Immature natural killer cell (primary cell): ENCODE measurements around the gene CSH1. TPM values are rescaled to one million over a fixed set of nuclear protein-coding genes. Genes with fewer than 3 reads are reported as not detected.

Experiments
- DNase-seq, 3 donors: peaks; one replicate each; pipeline ENCODE4 v3.0.0; 2022; ENCODE audit warnings: mixed read lengths in 1 of 3
- H3K27ac Mint-ChIP-seq, 6 donors: one replicate each; pipeline ENCODE4 v1.8.0; 2020; ENCODE audit warnings: mixed read lengths in 6 of 6, mild to moderate bottlenecking in 5 of 6, inconsistent platforms in 4 of 6, moderate library complexity in 3 of 6
- H3K27me3 Mint-ChIP-seq, 3 donors: one replicate each; pipeline ENCODE4 v1.8.0; 2020 to 2021; ENCODE audit warnings: low read depth in 3 of 3, mild to moderate bottlenecking in 3 of 3, mixed read lengths in 3 of 3, moderate library complexity in 3 of 3, inconsistent platforms in 1 of 3
- H3K36me3 Mint-ChIP-seq, 3 donors: one replicate each; pipeline ENCODE4 v1.8.0; 2020; ENCODE audit warnings: mixed read lengths in 3 of 3, inconsistent platforms in 2 of 3, mild to moderate bottlenecking in 2 of 3
- H3K4me1 Mint-ChIP-seq, 2 donors: one replicate each; pipeline ENCODE4 v1.8.0; 2020; ENCODE audit warnings: inconsistent platforms in 2 of 2, mild to moderate bottlenecking in 2 of 2, mixed read lengths in 2 of 2, moderate library complexity in 1 of 2
- H3K4me3 Mint-ChIP-seq, 5 donors: one replicate each; pipeline ENCODE4 v1.8.0; 2020; ENCODE audit warnings: mild to moderate bottlenecking in 5 of 5, mixed read lengths in 5 of 5, inconsistent platforms in 3 of 5, moderate library complexity in 3 of 5
- H3K9me3 Mint-ChIP-seq, 6 donors: one replicate each; pipeline ENCODE4 v1.8.0; 2020; ENCODE audit warnings: mild to moderate bottlenecking in 6 of 6, mixed read lengths in 6 of 6, inconsistent platforms in 4 of 6, moderate library complexity in 3 of 6
- polyA plus RNA-seq, 3 donors: library from polyadenylated mRNA; unstranded; fragments of 300-500 nt; fragmentation: Illumina TruSeq; gene quantifications; one replicate each; pipeline ENCODE4 v1.2.3, GENCODE V29; 2021

CSH1 gene
- polyA plus RNA-seq, 3 donors from 2014 or later, result not detected

DNA sequence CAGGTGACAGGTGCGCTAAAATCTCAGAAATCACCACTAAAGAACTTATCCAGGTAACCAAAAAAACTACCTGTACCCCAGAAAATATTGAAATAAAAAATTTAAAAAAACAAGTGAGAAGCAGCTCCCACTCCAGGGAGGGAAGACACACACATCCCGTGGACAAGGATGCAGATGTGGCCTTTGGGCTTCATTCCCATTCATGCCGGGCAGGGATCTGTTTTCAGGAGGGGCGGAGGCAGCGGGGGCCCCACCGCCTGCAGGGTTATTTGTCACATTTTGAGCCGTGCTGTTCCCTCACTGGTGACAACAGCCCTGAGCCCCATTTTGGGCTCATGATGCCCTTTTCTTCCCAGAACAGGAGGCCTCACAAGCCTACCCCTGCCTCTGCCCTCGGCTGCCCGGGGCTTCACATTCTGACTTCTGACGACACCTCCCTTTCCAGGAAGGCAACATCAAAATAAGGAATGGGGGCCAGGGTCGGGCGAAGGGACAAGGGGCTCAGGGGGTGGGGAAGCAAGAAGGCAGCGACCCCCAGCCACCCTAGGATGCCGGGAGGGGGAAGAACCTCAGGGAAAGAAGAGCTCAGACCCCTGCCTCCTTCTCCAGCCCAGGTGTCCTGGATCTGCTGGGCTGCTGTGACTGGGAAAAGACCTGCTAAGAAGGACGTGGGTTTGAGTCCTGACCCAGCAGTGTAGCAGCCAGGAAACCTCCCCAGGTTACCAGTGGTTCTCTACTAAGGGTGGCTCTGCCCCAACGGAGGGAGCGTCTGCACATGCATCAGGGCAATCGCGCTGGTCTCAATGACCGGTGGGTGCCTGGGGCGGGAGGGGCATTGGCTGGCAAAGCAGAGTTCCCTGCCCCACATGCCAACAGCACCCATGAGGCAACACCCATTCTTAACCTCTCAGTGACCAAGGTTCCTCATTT, 38.1 kb upstream of the CSH1 start:
- H3K27ac Mint-ChIP-seq, result peak overlapping the region in 1 of 6 donors; percentile 46
- peaks cover 0 to 4% (median 0%) of the 10 kb centered on the region in 3 donors for H3K36me3 Mint-ChIP-seq
- H3K9me3 Mint-ChIP-seq, result no peaks in the 10 kb centered on the region
- no peak overlapping the region for H3K4me3 Mint-ChIP-seq
- DNase-seq, result no peak
- peaks cover 2 to 5% (median 3%) of the 10 kb centered on the region in 3 donors for H3K27me3 Mint-ChIP-seq
- H3K4me1 Mint-ChIP-seq, result peaks cover 28 to 30% of the 10 kb centered on the region in 2 donors

DNA sequence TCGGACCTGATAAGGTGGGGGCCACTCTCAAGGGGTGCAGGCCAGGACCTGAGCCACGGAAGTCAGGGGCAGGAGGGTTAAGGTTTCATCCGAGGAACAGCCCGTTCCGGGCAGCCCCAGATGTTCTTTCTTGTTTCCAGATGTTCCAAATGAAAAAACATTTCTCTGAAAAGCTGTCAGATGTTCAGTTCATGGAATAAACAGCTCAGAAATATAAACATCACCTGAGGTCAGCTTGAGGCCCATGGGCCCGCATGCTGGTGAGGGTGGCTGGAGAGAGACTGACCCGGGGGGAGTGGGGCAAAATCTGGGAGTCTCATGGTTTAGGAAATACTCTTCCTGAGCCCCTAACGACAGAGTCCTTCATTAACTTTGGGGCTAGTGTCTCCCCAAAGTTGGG, 37.2 kb upstream of the CSH1 start:
- H3K36me3 Mint-ChIP-seq, result peaks cover 0 to 4% (median 0%) of the 10 kb centered on the region in 3 donors
- peak overlapping the region in 2 of 6 donors; percentile 46 to 80 for H3K27ac Mint-ChIP-seq
- H3K4me1 Mint-ChIP-seq, result peaks cover 24 to 29% of the 10 kb centered on the region in 2 donors
- DNase-seq, result no peak
- H3K27me3 Mint-ChIP-seq, result peaks cover 2 to 5% (median 3%) of the 10 kb centered on the region in 3 donors
- H3K4me3 Mint-ChIP-seq, result peak overlapping the region in 1 of 5 donors; percentile 93
- H3K9me3 Mint-ChIP-seq, result no peaks in the 10 kb centered on the region

DNA sequence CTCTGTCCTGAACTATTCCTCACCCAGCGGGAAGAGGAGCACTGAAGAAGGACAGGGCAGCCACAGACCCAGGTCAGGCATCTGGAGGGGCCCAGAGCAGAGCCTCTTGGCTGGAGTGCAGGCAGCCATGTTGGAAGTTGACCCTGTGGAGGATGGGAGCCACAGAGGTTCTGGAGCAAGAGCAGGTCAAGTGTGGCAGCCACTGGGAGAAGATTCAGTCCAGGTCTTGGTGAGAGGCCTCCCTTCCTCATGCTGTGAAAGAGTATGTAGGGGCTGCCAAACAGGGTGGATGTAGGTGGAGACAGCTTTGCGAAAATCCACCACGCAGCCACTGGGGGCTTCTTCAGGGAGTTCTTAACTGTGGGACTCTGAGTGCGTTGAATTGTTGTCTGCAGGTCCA, 36.3 kb upstream of the CSH1 start:
- peaks cover 24 to 29% of the 10 kb centered on the region in 2 donors for H3K4me1 Mint-ChIP-seq

DNA sequence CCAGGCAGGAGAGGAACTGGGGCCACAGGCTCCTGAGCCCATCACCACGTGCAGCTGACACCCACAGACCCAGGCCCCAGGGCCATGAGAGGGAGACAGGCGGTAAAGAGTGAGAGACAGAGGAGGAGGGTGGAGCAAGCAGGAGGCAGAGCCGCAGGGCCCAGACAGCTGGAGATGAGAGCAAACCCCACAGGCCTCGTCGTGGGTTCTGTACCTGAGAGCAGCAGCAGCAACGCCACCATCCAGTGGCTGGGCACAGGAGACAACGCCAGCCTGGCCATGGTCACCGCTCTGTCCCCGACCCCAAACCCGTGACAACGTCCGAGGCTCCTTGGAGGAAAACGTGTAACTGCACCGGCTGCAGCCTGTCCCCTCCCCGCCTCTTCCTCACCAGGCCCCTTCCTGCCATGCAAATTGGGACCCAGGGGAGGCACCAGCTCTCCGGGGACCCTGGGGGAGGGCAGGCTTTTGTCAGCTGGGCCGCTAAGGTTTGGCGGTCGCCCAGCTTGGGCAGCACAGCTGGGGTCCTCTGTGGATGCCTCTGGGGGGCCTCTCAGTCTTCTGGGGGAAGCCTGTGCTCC, 35.7 kb upstream of the CSH1 start, which contains the start of gene CD79B:
Gene CD79B, minus strand, starts transcription at position 351 of the 581 bp plus-strand sequence. Its CDS starts 70 bp downstream, at position 281.
- peaks cover 0 to 4% (median 0%) of the 10 kb centered on the region in 3 donors for H3K36me3 Mint-ChIP-seq
- H3K27me3 Mint-ChIP-seq, result peaks cover 0 to 5% (median 3%) of the 10 kb centered on the region in 3 donors
- peaks cover 24 to 29% of the 10 kb centered on the region in 2 donors for H3K4me1 Mint-ChIP-seq
- DNase-seq, result peak; percentile 48 to 56 (median 52)
- no peaks in the 10 kb centered on the region for H3K9me3 Mint-ChIP-seq
- peak within 1 kb of the TSS; percentile 88 to 95 (median 92) for H3K27ac Mint-ChIP-seq
- peak within 1 kb of the TSS; percentile 86 to 94 (median 92) for H3K4me3 Mint-ChIP-seq

More for the DNA sequence above, 36.3 kb upstream of the CSH1 start:
- Mint-ChIP-seq H3K27ac (peak overlapping the region; percentile 66 to 95 (median 90)), H3K36me3 (peaks cover 0 to 4% (median 0%) of the 10 kb centered on the region in 3 donors), H3K4me3 (peak overlapping the region; percentile 38 to 93 (median 69)), H3K9me3 (no peaks in the 10 kb centered on the region), H3K27me3 (peaks cover 2 to 5% (median 3%) of the 10 kb centered on the region in 3 donors)
- no peak for DNase-seq

DNA sequence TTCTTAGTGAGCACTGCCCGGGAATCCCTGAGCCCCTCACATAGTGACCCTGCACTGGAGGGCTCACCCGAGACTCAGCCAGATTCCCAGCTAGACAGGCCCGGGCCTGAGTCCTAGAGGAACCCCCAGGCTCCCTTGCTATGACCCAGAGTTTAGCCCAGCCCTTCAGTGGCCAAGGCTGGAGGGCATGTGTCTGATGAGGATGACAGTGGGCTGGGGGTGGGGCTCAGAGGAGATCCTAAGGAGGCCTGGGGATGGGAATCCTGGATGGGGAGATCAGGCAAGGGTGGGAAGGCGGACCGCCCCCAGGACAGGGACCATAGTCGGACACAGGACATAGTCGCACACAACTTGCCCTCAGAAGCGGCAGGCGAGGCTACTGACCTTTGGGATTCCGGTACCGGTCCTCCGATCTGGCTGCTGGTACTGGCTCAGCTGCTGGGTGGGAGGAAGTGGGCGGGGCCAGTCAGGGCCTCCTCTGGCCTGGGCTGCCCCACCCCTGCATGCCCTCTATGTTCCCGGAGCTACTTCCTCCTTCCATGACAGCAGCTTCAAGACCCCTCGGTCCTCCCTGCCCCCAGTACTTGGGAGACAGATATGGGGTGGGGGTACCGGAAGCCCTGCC, 34.7 kb upstream of the CSH1 start:
- Mint-ChIP-seq H3K27me3 (peaks cover 0 to 4% (median under 1%) of the 10 kb centered on the region in 3 donors), H3K9me3 (no peaks in the 10 kb centered on the region), H3K27ac (peak overlapping the region; percentile 82 to 95 (median 92)), H3K4me3 (peak overlapping the region; percentile 86 to 94 (median 92)), H3K36me3 (peaks cover 0 to 2% (median 0%) of the 10 kb centered on the region in 3 donors), H3K4me1 (peaks cover 24 to 29% of the 10 kb centered on the region in 2 donors)
- peak; percentile 52 to 65 (median 55) for DNase-seq

DNA sequence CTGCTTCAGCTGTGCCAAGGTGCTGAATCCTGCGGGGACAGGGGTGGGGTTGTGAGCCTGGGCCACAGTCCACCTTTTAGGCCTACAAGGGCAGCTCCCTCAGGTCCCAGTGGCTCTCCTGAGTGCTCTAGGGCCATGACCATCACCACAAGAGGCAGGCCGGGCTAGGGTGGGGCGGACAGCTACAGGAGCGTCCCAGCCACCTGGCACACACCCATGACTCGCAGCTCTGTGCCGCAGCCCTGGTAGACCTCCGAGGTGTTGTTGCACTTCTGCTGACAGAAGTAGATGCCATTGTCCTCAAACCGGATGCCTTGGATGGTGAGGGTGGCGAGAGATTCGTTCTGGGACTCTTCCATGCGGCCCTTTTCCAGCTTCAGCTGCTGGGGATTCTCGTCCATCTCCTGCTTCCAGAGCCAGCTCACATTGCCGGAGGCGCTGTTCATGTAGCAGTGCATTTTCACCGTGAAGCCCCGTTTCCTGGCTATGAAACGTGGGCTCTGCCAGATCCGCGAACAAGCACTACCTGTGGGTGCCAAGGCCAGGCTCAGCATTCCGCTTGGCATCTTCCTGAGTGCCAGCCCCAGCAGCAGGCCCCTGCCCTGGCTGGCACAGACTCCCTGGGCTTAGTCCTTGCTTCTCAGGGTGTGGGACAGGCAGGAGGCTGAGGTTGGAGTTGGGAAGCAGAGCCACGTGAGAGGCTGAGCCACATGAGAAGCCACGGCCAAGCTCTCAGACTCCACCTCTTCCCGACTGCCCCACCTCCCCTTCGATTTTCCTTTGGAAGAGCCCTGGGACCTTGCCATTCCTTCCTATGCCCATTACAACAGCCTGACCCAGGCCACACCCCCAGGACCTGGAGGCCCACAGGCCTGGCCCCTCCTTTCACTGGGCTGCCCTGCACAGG, 33.7 kb upstream of the CSH1 start:
- Mint-ChIP-seq H3K4me1 (peaks cover 24 to 29% of the 10 kb centered on the region in 2 donors), H3K27me3 (peaks cover 0 to 1% (median 0%) of the 10 kb centered on the region in 3 donors), H3K36me3 (no peaks in the 10 kb centered on the region), H3K9me3 (no peaks in the 10 kb centered on the region), H3K4me3 (peak overlapping the region in 3 of 5 donors; percentile 5 to 90 (median 86)), H3K27ac (peak overlapping the region in 5 of 6 donors; percentile 17 to 95 (median 83))
- DNase-seq, result no peak

DNA sequence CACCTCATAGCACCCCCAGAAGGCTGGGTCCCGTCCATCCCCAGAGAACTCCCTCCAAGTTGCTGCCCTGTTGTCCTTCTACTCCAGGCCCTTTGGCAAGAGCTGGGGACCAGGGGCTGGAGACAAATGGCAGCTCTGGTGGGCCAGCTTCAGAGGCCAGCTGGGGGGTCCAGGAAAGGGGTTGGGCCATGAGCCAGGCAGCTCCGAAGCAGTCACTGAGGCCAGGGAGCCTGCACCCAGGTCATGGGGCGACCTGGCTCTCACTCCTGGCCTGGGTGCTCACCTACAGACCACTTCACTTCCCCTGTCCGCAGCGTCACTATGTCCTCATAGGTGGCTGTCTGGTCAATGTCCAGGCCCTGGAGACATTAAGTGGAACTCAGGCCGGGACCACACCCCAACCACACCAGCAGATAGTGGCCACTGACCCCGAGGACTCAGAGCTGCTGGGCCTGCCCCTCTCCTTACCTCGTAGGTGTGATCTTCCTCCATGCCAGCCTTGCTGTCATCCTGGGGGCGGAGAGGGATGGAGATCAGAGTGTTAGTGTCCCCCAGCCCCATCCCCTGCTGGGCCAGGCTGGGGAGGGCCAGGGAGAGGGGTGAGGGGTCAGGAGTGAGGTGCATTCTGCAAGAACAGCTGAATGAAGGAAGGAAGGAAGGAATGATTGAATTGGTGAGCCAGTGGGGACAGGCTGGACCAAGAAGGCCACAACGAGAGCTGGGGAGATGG, 32.8 kb upstream of the CSH1 start:
- DNase-seq, result no peak
- peaks cover 24 to 29% of the 10 kb centered on the region in 2 donors for H3K4me1 Mint-ChIP-seq
- peak overlapping the region in 1 of 6 donors; percentile 61 for H3K27ac Mint-ChIP-seq
- H3K4me3 Mint-ChIP-seq, result peak overlapping the region in 1 of 5 donors; percentile 30
- H3K9me3 Mint-ChIP-seq, result no peaks in the 10 kb centered on the region
- H3K27me3 Mint-ChIP-seq, result peaks cover 0 to 3% (median 0%) of the 10 kb centered on the region in 3 donors
- no peaks in the 10 kb centered on the region for H3K36me3 Mint-ChIP-seq

DNA sequence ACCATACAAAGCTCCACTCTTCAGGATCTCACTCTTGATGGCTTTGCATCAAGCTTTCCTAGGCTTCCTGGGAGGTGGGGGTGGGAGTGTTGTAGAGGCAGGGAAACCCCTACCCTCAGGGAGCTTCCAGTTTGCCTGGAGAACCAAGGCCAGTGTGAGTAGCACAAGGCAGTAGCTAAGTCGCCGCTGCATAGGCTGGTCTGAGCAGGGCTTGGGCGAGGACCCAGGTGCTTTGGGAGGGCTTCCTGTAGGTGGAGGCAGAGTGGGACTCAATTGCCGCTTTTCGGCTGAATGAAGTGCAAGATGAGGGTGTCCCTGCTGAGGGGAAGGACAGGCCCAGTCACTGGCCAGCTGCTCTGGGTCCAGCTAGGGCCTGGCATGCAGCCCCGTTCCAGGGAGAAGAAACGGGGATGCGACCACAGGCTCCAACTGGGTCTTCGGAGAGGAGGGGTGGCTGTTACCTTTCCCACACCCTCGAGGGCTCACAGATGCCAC, 31.8 kb upstream of the CSH1 start:
- Mint-ChIP-seq H3K36me3 (no peaks in the 10 kb centered on the region), H3K4me1 (peaks cover 24 to 26% of the 10 kb centered on the region in 2 donors), H3K9me3 (no peaks in the 10 kb centered on the region), H3K27ac (no peak overlapping the region), H3K4me3 (no peak overlapping the region), H3K27me3 (peaks cover 0 to 3% (median 0%) of the 10 kb centered on the region in 3 donors)
- DNase-seq, result no peak

DNA sequence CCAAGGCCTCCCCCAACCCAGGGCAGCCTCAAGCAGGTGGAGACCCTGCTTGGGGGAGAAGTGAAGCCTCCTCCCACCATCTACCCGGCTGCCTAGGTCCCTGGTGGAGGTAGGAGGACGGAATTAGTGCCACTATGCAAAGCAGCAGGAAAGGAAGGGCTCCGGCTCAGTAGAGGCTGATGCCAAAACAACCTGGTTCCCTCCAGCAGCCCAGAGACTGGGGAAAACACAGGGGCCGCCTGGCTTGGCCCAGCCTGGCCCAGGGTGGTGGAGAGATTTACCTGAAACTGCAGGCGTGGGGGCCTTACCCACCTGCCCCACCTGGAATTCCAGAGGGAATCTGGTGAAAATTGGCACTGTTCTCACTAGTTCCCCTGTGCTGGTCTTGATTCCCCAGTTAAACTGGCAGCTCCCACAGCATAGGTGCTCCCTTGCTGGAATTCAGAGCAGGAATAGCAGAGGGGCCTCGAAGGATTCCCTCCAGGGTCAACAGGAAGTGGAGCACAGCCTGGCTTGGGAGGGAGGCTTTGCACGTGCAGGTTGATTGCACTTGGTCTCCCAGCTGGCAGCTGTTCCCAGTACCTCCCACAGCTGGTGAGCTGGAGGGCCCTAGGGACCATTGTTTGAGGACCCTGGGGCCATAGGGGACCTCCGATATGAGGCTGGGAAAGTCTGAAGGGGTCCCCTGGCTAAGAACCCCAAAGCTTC, 31.2 kb upstream of the CSH1 start:
- peaks cover 0 to 3% (median 0%) of the 10 kb centered on the region in 3 donors for H3K27me3 Mint-ChIP-seq

DNA sequence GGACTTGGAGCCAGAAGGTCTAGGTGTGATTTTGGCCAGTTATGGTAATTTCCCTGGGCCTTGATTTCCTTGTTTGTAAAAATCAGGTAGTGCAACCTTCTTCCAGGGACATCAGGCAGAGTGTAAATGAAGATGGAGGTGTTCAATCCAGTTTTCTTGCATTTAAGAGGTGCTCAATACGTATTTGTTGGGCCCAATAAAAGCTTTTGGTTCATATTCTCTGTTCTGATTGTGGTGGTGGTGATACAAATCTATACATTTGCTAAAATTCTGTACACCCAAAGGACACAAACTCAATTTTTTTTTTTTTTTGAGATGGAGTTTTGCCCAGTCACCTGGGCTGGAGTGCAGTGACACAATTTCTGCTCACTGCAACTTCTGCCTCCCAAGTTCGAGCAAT, 29.8 kb upstream of the CSH1 start:
- peaks cover 0 to 1% (median 0%) of the 10 kb centered on the region in 3 donors for H3K27me3 Mint-ChIP-seq
- DNase-seq, result no peak
- H3K4me1 Mint-ChIP-seq, result peaks cover 7 to 9% of the 10 kb centered on the region in 2 donors
- H3K4me3 Mint-ChIP-seq, result no peak overlapping the region
- H3K9me3 Mint-ChIP-seq, result no peaks in the 10 kb centered on the region
- peak overlapping the region in 1 of 6 donors; percentile 79 for H3K27ac Mint-ChIP-seq
- no peaks in the 10 kb centered on the region for H3K36me3 Mint-ChIP-seq

More for the DNA sequence above, 31.2 kb upstream of the CSH1 start:
- no peaks in the 10 kb centered on the region for H3K9me3 Mint-ChIP-seq
- peak overlapping the region in 1 of 6 donors; percentile 51 for H3K27ac Mint-ChIP-seq
- H3K36me3 Mint-ChIP-seq, result no peaks in the 10 kb centered on the region
- no peak for DNase-seq
- peaks cover 20 to 22% of the 10 kb centered on the region in 2 donors for H3K4me1 Mint-ChIP-seq
- no peak overlapping the region for H3K4me3 Mint-ChIP-seq

DNA sequence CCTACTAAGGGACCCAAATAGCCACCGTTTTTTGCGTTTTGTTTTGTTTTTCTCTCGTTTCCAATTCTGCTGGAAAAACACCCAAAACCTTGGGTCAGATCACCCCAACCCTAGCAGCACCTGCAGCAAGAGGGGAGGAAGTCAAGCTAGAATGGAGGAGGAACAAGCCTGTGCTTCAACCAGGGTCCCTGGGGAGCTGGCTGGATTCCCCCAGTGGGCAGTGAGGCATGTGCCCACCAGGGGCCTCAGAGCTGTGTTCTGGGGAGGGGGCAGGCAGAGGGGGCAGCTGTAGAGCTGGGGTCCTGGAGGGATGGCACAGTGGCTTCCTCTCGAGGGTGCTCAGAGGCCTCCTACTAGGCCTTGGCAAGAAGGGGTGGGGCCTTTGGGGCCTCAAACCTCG, 29.2 kb upstream of the CSH1 start:
- Mint-ChIP-seq H3K27ac (no peak overlapping the region), H3K27me3 (peaks cover 0 to 1% (median 0%) of the 10 kb centered on the region in 3 donors), H3K36me3 (no peaks in the 10 kb centered on the region), H3K4me1 (peaks cover 1 to 4% of the 10 kb centered on the region in 2 donors), H3K9me3 (no peaks in the 10 kb centered on the region), H3K4me3 (no peak overlapping the region)
- no peak for DNase-seq
